CD14-positive monocyte (primary cell): ENCODE results near the gene NAP1L1. TPM values are rescaled to one million over a fixed set of nuclear protein-coding genes. Genes with fewer than 3 reads are reported as not detected.

Experiments
- DNase-seq, 3 donors: peaks; one replicate each; pipeline ENCODE4 v3.0.0-alpha.2; 2011 to 2022
- H2AFZ ChIP-seq: 2 replicates; pipeline ENCODE4 v1.6.0; 2012; ENCODE audit warnings: mild to moderate bottlenecking, low read depth, low read length, inconsistent platforms; ENCODE audit not compliant: insufficient read depth, poor library complexity, severe bottlenecking
- H3K27ac ChIP-seq, 2 donors: 1 replicate in 1 of 2; 2 replicates in 1 of 2; pipeline ENCODE4 v1.5.1; 2012 to 2013; ENCODE audit warnings: low read length in 2 of 2, control low read depth in 1 of 2, inconsistent platforms in 1 of 2, low read depth in 1 of 2, mild to moderate bottlenecking in 1 of 2
- H3K27me3 ChIP-seq, 2 donors: one replicate each; pipeline versions ENCODE4 v1.6.0 to v1.6.1; 2011 to 2013; ENCODE audit warnings: low read length in 2 of 2; ENCODE audit not compliant: control insufficient read depth in 2 of 2, insufficient read depth in 2 of 2
- H3K36me3 ChIP-seq, 2 donors: replicated peaks in 1 of 2; 1 replicate in 1 of 2; 2 replicates in 1 of 2; pipeline versions ENCODE4 v1.5.1 to v1.6.1; 2012 to 2013; ENCODE audit warnings: low read length in 2 of 2, control low read depth in 1 of 2, inconsistent platforms in 1 of 2, mild to moderate bottlenecking in 1 of 2; ENCODE audit not compliant: insufficient read depth in 2 of 2, control insufficient read depth in 1 of 2
- H3K4me1 ChIP-seq, 2 donors: 1 replicate in 1 of 2; 2 replicates in 1 of 2; pipeline versions ENCODE4 v1.5.1 to v1.6.1; 2012 to 2013; ENCODE audit warnings: low read length in 2 of 2, control low read depth in 1 of 2, inconsistent platforms in 1 of 2, mild to moderate bottlenecking in 1 of 2, moderate library complexity in 1 of 2; ENCODE audit not compliant: insufficient read depth in 2 of 2, control insufficient read depth in 1 of 2
- H3K4me2 ChIP-seq: replicated peaks from 2 replicates; pipeline ENCODE3; 2012; ENCODE audit warnings: low read length, moderate library complexity, mild to moderate bottlenecking; ENCODE audit not compliant: poor library complexity, severe bottlenecking; ENCODE audit errors: extremely low read depth
- H3K4me3 ChIP-seq, 3 experiments: fragments of 200-600 bp in 1 of 3; sonication (generic) in 1 of 3; replicated peaks in 1 of 3; 1 replicate in 2 of 3; 2 replicates in 1 of 3; pipeline ENCODE4 v1.5.1; 2011 to 2013; ENCODE audit warnings: low read length in 3 of 3, mild to moderate bottlenecking in 3 of 3, control low read depth in 2 of 3, low read depth in 2 of 3, inconsistent platforms in 1 of 3, moderate library complexity in 1 of 3
- H3K79me2 ChIP-seq: 2 replicates; pipeline ENCODE4 v1.6.0; 2012; ENCODE audit warnings: mild to moderate bottlenecking, control low read depth, inconsistent platforms, low read length, moderate library complexity; ENCODE audit not compliant: insufficient read depth
- H3K9ac ChIP-seq: 2 replicates; pipeline ENCODE4 v1.6.0; 2017; ENCODE audit warnings: low read length, mild to moderate bottlenecking; ENCODE audit not compliant: insufficient read depth, poor library complexity, severe bottlenecking
- H3K9me3 ChIP-seq, 2 donors: replicated peaks in 1 of 2; 1 replicate in 1 of 2; 2 replicates in 1 of 2; pipeline versions ENCODE4 v1.5.1 to v1.6.1; 2012 to 2013; ENCODE audit warnings: low read length in 2 of 2, control low read depth in 1 of 2; ENCODE audit not compliant: control insufficient read depth in 1 of 2, insufficient read depth in 1 of 2
- H4K20me1 ChIP-seq: 2 replicates; pipeline ENCODE4 v1.6.0; 2012; ENCODE audit warnings: mild to moderate bottlenecking, low read length, control low read depth, moderate library complexity; ENCODE audit not compliant: insufficient read depth
- H3K27ac Mint-ChIP-seq, 7 donors: one replicate each; pipeline ENCODE4 v1.8.0; 2020; ENCODE audit warnings: mild to moderate bottlenecking in 7 of 7, mixed read lengths in 7 of 7, moderate library complexity in 6 of 7, inconsistent platforms in 2 of 7
- H3K27me3 Mint-ChIP-seq, 3 donors: one replicate each; pipeline ENCODE4 v1.8.0; 2021 to 2022; ENCODE audit warnings: low read depth in 3 of 3, mild to moderate bottlenecking in 3 of 3, mixed read lengths in 3 of 3, moderate library complexity in 3 of 3, inconsistent platforms in 1 of 3
- H3K36me3 Mint-ChIP-seq, 2 donors: one replicate each; pipeline ENCODE4 v1.8.0; 2020; ENCODE audit warnings: mixed read lengths in 2 of 2, inconsistent platforms in 1 of 2, mild to moderate bottlenecking in 1 of 2
- H3K4me1 Mint-ChIP-seq: one replicate; pipeline ENCODE4 v1.8.0; 2020; ENCODE audit warnings: mild to moderate bottlenecking, mixed read lengths
- H3K4me3 Mint-ChIP-seq, 2 donors: one replicate each; pipeline ENCODE4 v1.8.0; 2020; ENCODE audit warnings: mild to moderate bottlenecking in 2 of 2, mixed read lengths in 2 of 2, moderate library complexity in 1 of 2
- H3K9me3 Mint-ChIP-seq, 7 donors: one replicate each; pipeline ENCODE4 v1.8.0; 2020 to 2022; ENCODE audit warnings: mixed read lengths in 7 of 7, mild to moderate bottlenecking in 6 of 7, moderate library complexity in 6 of 7, inconsistent platforms in 2 of 7
- CTCF ChIP-seq: fragments of 200-600 bp; IDR thresholded peaks from one replicate; pipeline ENCODE4 v1.8.0; 2022; ENCODE audit warnings: antibody characterized with exemption, mild to moderate bottlenecking
- WGBS: methylation state at CpG from one replicate; pipeline ENCODE4 v1.1.5; 2013; ENCODE audit warnings: missing lambda C conversion rate; ENCODE audit not compliant: insufficient coverage; 5-methylcytosine and 5-hydroxymethylcytosine counted together
- intact Hi-C, 2 donors: fragments of 100-400 bp; cut with micrococcal nuclease; formaldehyde crosslinking; loops; one replicate each; pipeline versions ENCODE4 v1.15.0 to v1.15.1; 2023
- polyA plus RNA-seq, 3 donors: library from polyadenylated mRNA; depleted of rRNA in 1 of 3; unstranded in 2 of 3; stranded (reverse) in 1 of 3; fragments of 300-500 nt in 2 of 3; fragments of >200 nt in 1 of 3; fragmentation: Illumina TruSeq in 2 of 3; gene quantifications; 1 replicate in 2 of 3; 2 replicates in 1 of 3; pipeline ENCODE4 v1.2.3, GENCODE V29; 2012 to 2021

The NAP1L1 gene
- polyA plus RNA-seq, 3 donors, result 98.3 to 164 (median 111) TPM

GRCh38 chr12:76040461-76040860, 44.0 kb downstream of the NAP1L1 start:
- no peaks in the 10 kb centered on the region for H3K4me1 ChIP-seq
- Mint-ChIP-seq H3K36me3 (peaks cover 3 to 11% of the 10 kb centered on the region in 2 donors), H3K9me3 (peaks cover 0 to 2% (median 0%) of the 10 kb centered on the region in 7 donors), H3K27me3 (peaks cover 2 to 8% (median 3%) of the 10 kb centered on the region in 3 donors), H3K27ac (no peak overlapping the region), H3K4me3 (no peak overlapping the region), H3K4me1 (peaks cover 4% of the 10 kb centered on the region)
- H3K9me3 ChIP-seq, result no peaks in the 10 kb centered on the region
- no peak overlapping the region for H2AFZ ChIP-seq
- intact Hi-C loops, result no loop called here
- 100% methylated on average over 2 of the region's 4 CpGs for WGBS
- DNase-seq, result no peak
- no peak overlapping the region for H3K4me3 ChIP-seq
- no peak for TF ChIP-seq CTCF
- H3K27ac ChIP-seq, result no peak overlapping the region
- no peaks in the 10 kb centered on the region for H4K20me1 ChIP-seq
- H3K27me3 ChIP-seq, result peaks cover 2 to 5% of the 10 kb centered on the region in 2 donors
- peaks cover 0 to 3% of the 10 kb centered on the region in 2 donors for H3K36me3 ChIP-seq
- no peak overlapping the region for H3K4me2 ChIP-seq
- H3K79me2 ChIP-seq, result no peaks in the 10 kb centered on the region
- H3K9ac ChIP-seq, result no peak overlapping the region

- no peaks in the 10 kb centered on the region for H3K79me2 ChIP-seq
- no peak overlapping the region for H3K4me2 ChIP-seq
- no peak overlapping the region for H3K9ac ChIP-seq
- H3K9me3 Mint-ChIP-seq, result peaks cover 0 to under 1% (median 0%) of the 10 kb centered on the region in 7 donors
- H3K27ac ChIP-seq, result no peak overlapping the region
- 50% methylated on average over 2 of the region's 2 CpGs for WGBS
- H3K9me3 ChIP-seq, result no peaks in the 10 kb centered on the region
- peaks cover 4 to 14% of the 10 kb centered on the region in 2 donors for H3K27me3 ChIP-seq
- intact Hi-C loops, result loop anchor here (5.0 to 10.0 kb wide), 3 partner anchors 83 to 553 kb away; partner anchors contain the start of gene GLIPR1 (in 1 of the 2)
- no peaks in the 10 kb centered on the region for H3K4me1 ChIP-seq
- no peaks in the 10 kb centered on the region for H4K20me1 ChIP-seq
- H3K36me3 ChIP-seq, result no peaks in the 10 kb centered on the region
- H3K4me3 ChIP-seq, result no peak overlapping the region
- TF ChIP-seq CTCF, result no peak
- H3K4me3 Mint-ChIP-seq, result peak overlapping the region in 1 of 2 donors; percentile 23
- DNase-seq, result no peak
- H3K4me1 Mint-ChIP-seq, result peaks cover 4% of the 10 kb centered on the region
- no peak overlapping the region for H3K27ac Mint-ChIP-seq
- peaks cover 8 to 14% (median 14%) of the 10 kb centered on the region in 3 donors for H3K27me3 Mint-ChIP-seq
- H3K36me3 Mint-ChIP-seq, result peaks cover 0 to 1% of the 10 kb centered on the region in 2 donors
- no peak overlapping the region for H2AFZ ChIP-seq
Measured at GRCh38 chr12:76038176-76038575, 46.3 kb downstream of the NAP1L1 start.
